Activated gamma-delta T cell treated with anti-CD3 and anti-CD28 coated beads, Interleukin-2, amount 50 U/mL, for 16 hours (primary cell): ENCODE measurements around the gene GNG7.
"Not testable (repeated sequence)": the region's sequence is repeated elsewhere in the genome, so short reads cannot be mapped to it uniquely, and the experiment has no call there.

Experiments used
- DNase-seq: peaks from one replicate; pipeline ENCODE4 v3.0.0-alpha.2; 2020; ENCODE audit warnings: low read depth

The GNG7 gene

GRCh38 chr19:2483484-2484151 lies 218.9 kb downstream of the GNG7 start:
- no peak for DNase-seq

GRCh38 chr19:2483084-2483483 lies 219.4 kb downstream of the GNG7 start:
- DNase-seq = no peak

GRCh38 chr19:2482354-2483038 lies 220.0 kb downstream of the GNG7 start:
- no peak for DNase-seq

- no peak for DNase-seq
Observed at GRCh38 chr19:2481466-2481865, 221.0 kb downstream of the GNG7 start.

- DNase-seq = no peak
Observed at GRCh38 chr19:2479556-2480194, 222.8 kb downstream of the GNG7 start.

GRCh38 chr19:2478756-2479555 lies 223.5 kb downstream of the GNG7 start:
- DNase-seq = peak; percentile 44

GRCh38 chr19:2478278-2478755 lies 224.2 kb downstream of the GNG7 start:
- peak; percentile 19 for DNase-seq

- no peak for DNase-seq
Observed at GRCh38 chr19:2477732-2478191, 224.7 kb downstream of the GNG7 start.

- DNase-seq = no peak
Observed at GRCh38 chr19:2477141-2477710, 225.3 kb downstream of the GNG7 start.

- peak; percentile 64 for DNase-seq
Observed at GRCh38 chr19:2476451-2477140, 225.9 kb downstream of the GNG7 start.

- peak; percentile 97 for DNase-seq
Observed at GRCh38 chr19:2475702-2476450, 226.6 kb downstream of the GNG7 start, which contains the start of gene GADD45B. GADD45B (plus strand) TSS chr19:2476127; CDS start chr19:2476359, 232 bp downstream.

- DNase-seq = peak; percentile 49
Observed at GRCh38 chr19:2475018-2475701, 227.3 kb downstream of the GNG7 start.

GRCh38 chr19:2474232-2475017 lies 228.1 kb downstream of the GNG7 start:
- DNase-seq = peak; percentile 90

GRCh38 chr19:2469915-2470200 lies 232.6 kb downstream of the GNG7 start:
- not testable (repeated sequence) for DNase-seq

- no peak for DNase-seq
Observed at GRCh38 chr19:2469102-2469914, 233.2 kb downstream of the GNG7 start.

- no peak for DNase-seq
Observed at GRCh38 chr19:2468596-2468995, 233.9 kb downstream of the GNG7 start.

GRCh38 chr19:2464389-2464788 lies 238.1 kb downstream of the GNG7 start:
- DNase-seq = no peak

- not testable (repeated sequence) for DNase-seq
Observed at GRCh38 chr19:2463694-2464093, 238.8 kb downstream of the GNG7 start.
